RWPE2 (cell line): ENCODE data around the gene FOXF2.
A peak's percentile ranks its signal among the peaks of the same experiment; 100 is the strongest.

Experiments
- ATAC-seq: fragments of 200-7000 bp; cut with Tn5 transposase; 3 replicates; pipeline ENCODE4 v1.9.1; 2021; ENCODE audit warnings: low read depth
- DNase-seq: peaks from one replicate; pipeline ENCODE4 v3.0.0-alpha.2; 2020; ENCODE audit warnings: low spot score
- H3K27ac ChIP-seq: fragments of 450-650 bp; 2 replicates; pipeline ENCODE4 v1.5.1; 2017; ENCODE audit warnings: mild to moderate bottlenecking; ENCODE audit not compliant: poor library complexity, severe bottlenecking
- H3K27me3 ChIP-seq: fragments of 250-450 bp; sonication (Bioruptor Pico); 2 replicates; pipeline ENCODE4 v1.5.1; 2021; ENCODE audit warnings: mild to moderate bottlenecking, moderate library complexity; ENCODE audit not compliant: insufficient read depth, poor library complexity, severe bottlenecking
- H3K36me3 ChIP-seq: fragments of 250-450 bp; sonication (Bioruptor Pico); 2 replicates; pipeline ENCODE4 v1.5.1; 2020; ENCODE audit warnings: low read depth, mild to moderate bottlenecking, moderate library complexity
- H3K4me1 ChIP-seq: fragments of 250-450 bp; sonication (Bioruptor Pico); 2 replicates; pipeline ENCODE4 v1.5.1; 2021; ENCODE audit warnings: mild to moderate bottlenecking, moderate library complexity; ENCODE audit not compliant: insufficient read depth, poor library complexity, severe bottlenecking
- H3K4me3 ChIP-seq: fragments of 250-450 bp; sonication (Bioruptor Pico); 2 replicates; pipeline ENCODE4 v1.5.1; 2021; ENCODE audit warnings: mild to moderate bottlenecking, moderate library complexity; ENCODE audit not compliant: severe bottlenecking
- H3K9me3 ChIP-seq: fragments of 250-450 bp; sonication (Bioruptor Pico); 2 replicates; pipeline ENCODE4 v1.5.1; 2021; ENCODE audit warnings: mild to moderate bottlenecking, moderate library complexity; ENCODE audit not compliant: severe bottlenecking
- TF ChIP-seq, protein P1 (sequence below): fragments of 450-650 bp; IDR thresholded peaks from one replicate; pipeline ENCODE4 v1.5.1; 2017; ENCODE audit warnings: mild to moderate bottlenecking, moderate library complexity; ENCODE audit not compliant: poor library complexity, severe bottlenecking

Gene FOXF2

DNA sequence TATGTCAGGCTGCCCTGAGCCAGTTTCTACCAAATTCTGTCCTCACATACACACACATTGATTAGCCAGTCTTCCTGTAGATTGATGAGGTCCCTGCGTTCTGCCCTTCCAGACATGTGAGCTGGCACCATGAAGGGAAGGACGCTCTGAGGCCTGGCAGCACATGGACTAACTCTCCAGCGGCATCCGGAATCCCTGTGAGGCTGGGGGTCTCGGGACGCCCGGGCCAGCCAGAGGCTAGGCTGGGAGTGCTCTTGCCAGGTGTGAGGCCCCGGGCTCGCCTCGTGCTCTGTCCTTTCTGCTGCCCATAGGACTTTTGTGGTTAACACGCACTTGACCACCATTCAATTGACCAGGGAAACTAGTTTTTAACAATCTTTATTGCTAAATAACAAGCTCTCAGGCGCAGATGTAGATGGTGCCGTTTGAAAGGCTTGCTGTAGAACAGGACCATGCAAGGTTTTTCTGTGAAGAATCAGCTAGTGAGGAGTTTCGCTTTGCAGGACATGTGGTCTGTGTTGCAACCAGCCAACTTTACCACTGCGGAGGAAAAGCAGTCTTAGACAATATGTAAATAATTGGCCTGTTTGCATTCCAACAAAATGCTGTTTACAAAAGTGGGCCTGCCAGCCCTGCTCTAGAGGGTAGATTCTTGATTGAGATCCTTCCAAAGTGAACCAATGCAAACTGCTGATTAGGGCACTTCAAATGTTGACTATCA lies 29.3 kb downstream of the FOXF2 start:
- Histone ChIP-seq H3K36me3 (no peaks in the 10 kb centered on the region), H3K9me3 (no peaks in the 10 kb centered on the region), H3K4me3 (no peak overlapping the region), H3K27ac (no peak overlapping the region), H3K27me3 (no peaks in the 10 kb centered on the region), H3K4me1 (no peaks in the 10 kb centered on the region)
- DNase-seq = no peak
- TF ChIP-seq, protein P1, sequence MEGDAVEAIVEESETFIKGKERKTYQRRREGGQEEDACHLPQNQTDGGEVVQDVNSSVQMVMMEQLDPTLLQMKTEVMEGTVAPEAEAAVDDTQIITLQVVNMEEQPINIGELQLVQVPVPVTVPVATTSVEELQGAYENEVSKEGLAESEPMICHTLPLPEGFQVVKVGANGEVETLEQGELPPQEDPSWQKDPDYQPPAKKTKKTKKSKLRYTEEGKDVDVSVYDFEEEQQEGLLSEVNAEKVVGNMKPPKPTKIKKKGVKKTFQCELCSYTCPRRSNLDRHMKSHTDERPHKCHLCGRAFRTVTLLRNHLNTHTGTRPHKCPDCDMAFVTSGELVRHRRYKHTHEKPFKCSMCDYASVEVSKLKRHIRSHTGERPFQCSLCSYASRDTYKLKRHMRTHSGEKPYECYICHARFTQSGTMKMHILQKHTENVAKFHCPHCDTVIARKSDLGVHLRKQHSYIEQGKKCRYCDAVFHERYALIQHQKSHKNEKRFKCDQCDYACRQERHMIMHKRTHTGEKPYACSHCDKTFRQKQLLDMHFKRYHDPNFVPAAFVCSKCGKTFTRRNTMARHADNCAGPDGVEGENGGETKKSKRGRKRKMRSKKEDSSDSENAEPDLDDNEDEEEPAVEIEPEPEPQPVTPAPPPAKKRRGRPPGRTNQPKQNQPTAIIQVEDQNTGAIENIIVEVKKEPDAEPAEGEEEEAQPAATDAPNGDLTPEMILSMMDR = no peak
- ATAC-seq = no peak

GRCh38 chr6:1420382-1420781 lies 31.0 kb downstream of the FOXF2 start:
- H3K27ac ChIP-seq = no peak overlapping the region
- H3K4me3 ChIP-seq = no peak overlapping the region
- TF ChIP-seq, protein P1 = no peak
- no peaks in the 10 kb centered on the region for H3K36me3 ChIP-seq
- no peaks in the 10 kb centered on the region for H3K9me3 ChIP-seq
- ATAC-seq = no peak
- H3K27me3 ChIP-seq = no peaks in the 10 kb centered on the region
- no peaks in the 10 kb centered on the region for H3K4me1 ChIP-seq
- no peak for DNase-seq

- DNase-seq = no peak
- no peak overlapping the region for H3K27ac ChIP-seq
- H3K4me1 ChIP-seq = no peaks in the 10 kb centered on the region
- H3K27me3 ChIP-seq = no peaks in the 10 kb centered on the region
- H3K36me3 ChIP-seq = no peaks in the 10 kb centered on the region
- H3K9me3 ChIP-seq = no peaks in the 10 kb centered on the region
- TF ChIP-seq, protein P1 = no peak
- ATAC-seq = no peak
- H3K4me3 ChIP-seq = no peak overlapping the region
Measured at GRCh38 chr6:1422290-1422689, 32.9 kb downstream of the FOXF2 start.

GRCh38 chr6:1423578-1423977 lies 34.2 kb downstream of the FOXF2 start:
- TF ChIP-seq, protein P1 = no peak
- ATAC-seq (no peak), DNase-seq (no peak)
- H3K4me1 ChIP-seq = no peaks in the 10 kb centered on the region
- no peaks in the 10 kb centered on the region for H3K36me3 ChIP-seq
- no peaks in the 10 kb centered on the region for H3K27me3 ChIP-seq
- no peak overlapping the region for H3K4me3 ChIP-seq
- no peak overlapping the region for H3K27ac ChIP-seq
- no peaks in the 10 kb centered on the region for H3K9me3 ChIP-seq

- ATAC-seq (peak; percentile 86), DNase-seq (no peak)
- no peak overlapping the region for H3K4me3 ChIP-seq
- H3K4me1 ChIP-seq = no peaks in the 10 kb centered on the region
- TF ChIP-seq, protein P1 = peak; percentile 80
- H3K27me3 ChIP-seq = no peaks in the 10 kb centered on the region
- no peaks in the 10 kb centered on the region for H3K9me3 ChIP-seq
- no peak overlapping the region for H3K27ac ChIP-seq
- no peaks in the 10 kb centered on the region for H3K36me3 ChIP-seq
Measured at GRCh38 chr6:1424306-1424927, 35.0 kb downstream of the FOXF2 start.
